Fibroblast of lung (primary cell): ENCODE measurements around the gene ZNF548.

Experiments used
- EZH2 ChIP-seq: IDR thresholded peaks from 2 replicates; pipeline ENCODE4 v1.5.1; 2012; ENCODE audit warnings: low read length, control low read depth, mild to moderate bottlenecking; ENCODE audit errors: missing control alignments
- TF ChIP-seq, protein P1 (sequence below), 2 donors: IDR thresholded peaks in 1 of 2; conservative IDR thresholded peaks in 1 of 2; 1 replicate in 1 of 2; 2 replicates in 1 of 2; pipeline ENCODE4 v1.5.1; 2011 to 2012; ENCODE audit warnings: low read length in 2 of 2, control low read depth in 1 of 2, inconsistent platforms in 1 of 2, low read depth in 1 of 2, mild to moderate bottlenecking in 1 of 2

DNA sequence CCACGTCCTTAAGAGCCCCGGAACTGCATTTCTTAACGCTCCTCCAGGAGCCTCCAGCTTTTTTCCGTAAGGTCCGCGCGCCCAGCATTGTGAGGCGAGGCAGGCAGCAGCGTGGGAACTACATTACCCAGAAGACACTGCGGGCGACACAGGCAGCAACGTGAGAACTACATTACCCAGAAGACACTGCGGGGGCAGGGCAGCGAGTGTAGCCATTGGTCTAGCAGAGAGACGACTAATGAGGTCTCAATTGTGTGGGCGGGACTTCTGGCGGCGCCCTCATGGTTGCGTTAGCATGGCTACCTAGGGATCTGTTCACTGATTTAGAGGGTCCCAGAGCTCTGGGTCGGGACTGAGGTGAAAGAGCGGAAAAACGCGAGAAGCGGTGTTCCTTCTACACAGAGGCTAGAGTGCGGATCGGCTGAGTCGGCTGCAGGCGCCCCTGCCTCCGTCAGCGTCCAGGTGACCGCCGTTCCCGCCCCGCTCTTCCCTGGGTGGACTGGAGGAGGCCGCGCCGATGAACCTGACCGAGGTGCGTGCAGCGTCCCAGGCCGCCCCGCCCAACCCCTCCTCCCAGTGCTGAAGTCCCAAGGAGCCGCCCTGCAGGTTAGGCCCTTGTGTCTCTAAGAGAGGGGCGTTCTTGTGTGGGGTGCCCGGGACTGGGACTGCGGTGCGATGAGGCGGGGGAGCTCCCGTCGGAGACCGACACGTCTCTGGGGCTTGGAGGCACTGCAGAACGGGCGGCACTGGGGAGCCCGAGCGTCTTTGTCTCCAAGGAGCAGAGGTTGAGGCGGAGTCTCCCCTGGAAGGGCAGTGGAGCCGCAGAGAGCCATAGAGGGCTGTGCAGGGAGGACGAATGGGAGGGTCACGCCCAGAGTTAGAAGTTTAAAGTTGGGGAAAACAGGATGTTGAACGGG, 45.7 kb downstream of the ZNF548 start, which contains the start of gene ZNF749:
- TF ChIP-seq, protein P1, sequence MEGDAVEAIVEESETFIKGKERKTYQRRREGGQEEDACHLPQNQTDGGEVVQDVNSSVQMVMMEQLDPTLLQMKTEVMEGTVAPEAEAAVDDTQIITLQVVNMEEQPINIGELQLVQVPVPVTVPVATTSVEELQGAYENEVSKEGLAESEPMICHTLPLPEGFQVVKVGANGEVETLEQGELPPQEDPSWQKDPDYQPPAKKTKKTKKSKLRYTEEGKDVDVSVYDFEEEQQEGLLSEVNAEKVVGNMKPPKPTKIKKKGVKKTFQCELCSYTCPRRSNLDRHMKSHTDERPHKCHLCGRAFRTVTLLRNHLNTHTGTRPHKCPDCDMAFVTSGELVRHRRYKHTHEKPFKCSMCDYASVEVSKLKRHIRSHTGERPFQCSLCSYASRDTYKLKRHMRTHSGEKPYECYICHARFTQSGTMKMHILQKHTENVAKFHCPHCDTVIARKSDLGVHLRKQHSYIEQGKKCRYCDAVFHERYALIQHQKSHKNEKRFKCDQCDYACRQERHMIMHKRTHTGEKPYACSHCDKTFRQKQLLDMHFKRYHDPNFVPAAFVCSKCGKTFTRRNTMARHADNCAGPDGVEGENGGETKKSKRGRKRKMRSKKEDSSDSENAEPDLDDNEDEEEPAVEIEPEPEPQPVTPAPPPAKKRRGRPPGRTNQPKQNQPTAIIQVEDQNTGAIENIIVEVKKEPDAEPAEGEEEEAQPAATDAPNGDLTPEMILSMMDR (conservative IDR thresholded peaks at IDR 0.05 in 1 of 2, IDR thresholded peaks at IDR 0.05 in 1 of 2; ENCODE audit: low read depth in 1 of 2, low read length in 2 of 2) = no peak
- no peak for TF ChIP-seq EZH2
